ENCODE results near the gene C4orf17. TPM values are rescaled to one million over a fixed set of nuclear protein-coding genes. Genes with fewer than 3 reads are reported as not detected.
"Not testable (repeated sequence)": the region's sequence is repeated elsewhere in the genome, so short reads cannot be mapped to it uniquely, and the experiment has no call there.

The C4orf17 gene
- total RNA-seq: not detected

- ChIA-PET CTCF (interaction anchor here (0.6 kb wide), 1 partner anchor 582 kb away, joined by 4 read pairs; the partner anchor contains the start of gene EIF4E), POLR2A (no interaction called here)
Measured at GRCh38 chr4:99510721-99511120, at the start of gene C4orf17. TSS of gene C4orf17 (plus strand) at chr4:99511021. CDS start at chr4:99513082, 2,061 bp downstream.

- POLR2A ChIA-PET: no interaction called here
Measured at GRCh38 chr4:99461623-99462401, 49.0 kb upstream of the C4orf17 start.

GRCh38 chr4:99462875-99463464 is 47.9 kb upstream of the C4orf17 start:
- CTCF ChIA-PET: interaction anchor here (0.6 to 1.6 kb wide), 4 partner anchors 17 to 394 kb away, joined by 3 read pairs; no protein-coding TSS in a partner anchor
- POLR2A ChIA-PET: no interaction called here

More at GRCh38 chr4:99461623-99462401, 49.0 kb upstream of the C4orf17 start:
- CTCF ChIA-PET: no interaction called here

- ChIA-PET POLR2A (no interaction called here), CTCF (interaction anchor here (0.6 to 1.6 kb wide), 4 partner anchors 18 to 395 kb away, joined by 3 read pairs; no protein-coding TSS in a partner anchor)
Measured at GRCh38 chr4:99463566-99463965, 47.3 kb upstream of the C4orf17 start.

GRCh38 chr4:99467887-99468286 is 42.9 kb upstream of the C4orf17 start:
- CTCF ChIA-PET: no interaction called here
- POLR2A ChIA-PET: no interaction called here

- ChIA-PET CTCF (no interaction called here), POLR2A (no interaction called here)
Measured at GRCh38 chr4:99468889-99469288, 41.9 kb upstream of the C4orf17 start.

GRCh38 chr4:99471349-99471748 is 39.5 kb upstream of the C4orf17 start:
- ChIA-PET CTCF (no interaction called here), POLR2A (no interaction called here)

- ChIA-PET CTCF (no interaction called here), POLR2A (no interaction called here)
Measured at GRCh38 chr4:99471896-99472295, 38.9 kb upstream of the C4orf17 start.

GRCh38 chr4:99473131-99473530 is 37.7 kb upstream of the C4orf17 start:
- ChIA-PET CTCF (interaction anchor here (0.5 kb wide), 1 partner anchor 1057 kb away, joined by 3 read pairs; no protein-coding TSS in a partner anchor), POLR2A (no interaction called here)

GRCh38 chr4:99483636-99484035 is 27.2 kb upstream of the C4orf17 start:
- ChIA-PET CTCF (no interaction called here), POLR2A (no interaction called here)

GRCh38 chr4:99485212-99485611 is 25.6 kb upstream of the C4orf17 start:
- ChIA-PET POLR2A (no interaction called here), CTCF (no interaction called here)

GRCh38 chr4:99486648-99487047 is 24.2 kb upstream of the C4orf17 start:
- CTCF ChIA-PET, POLR2A ChIA-PET: not testable (repeated sequence)

GRCh38 chr4:99490286-99490685 is 20.5 kb upstream of the C4orf17 start:
- CTCF ChIA-PET: no interaction called here

GRCh38 chr4:99504804-99505502 is 5.9 kb upstream of the C4orf17 start:
- CTCF ChIA-PET: no interaction called here
- POLR2A ChIA-PET: no interaction called here

More at GRCh38 chr4:99490286-99490685, 20.5 kb upstream of the C4orf17 start:
- POLR2A ChIA-PET: no interaction called here

GRCh38 chr4:99506781-99507180 is 4.0 kb upstream of the C4orf17 start:
- ChIA-PET POLR2A (no interaction called here), CTCF (no interaction called here)

GRCh38 chr4:99507349-99507748 is 3.5 kb upstream of the C4orf17 start:
- ChIA-PET POLR2A (no interaction called here), CTCF (no interaction called here)

- POLR2A ChIA-PET: no interaction called here
- CTCF ChIA-PET: no interaction called here
Measured at GRCh38 chr4:99507762-99508161, 3.1 kb upstream of the C4orf17 start.

GRCh38 chr4:99518601-99519295 is 7.9 kb downstream of the C4orf17 start:
- CTCF ChIA-PET: no interaction called here
- POLR2A ChIA-PET: no interaction called here

- ChIA-PET CTCF (no interaction called here), POLR2A (no interaction called here)
Measured at GRCh38 chr4:99529228-99529627, 18.4 kb downstream of the C4orf17 start.

- CTCF ChIA-PET: interaction anchor here (0.7 kb wide), 1 partner anchor 282 kb away, joined by 3 read pairs; no protein-coding TSS in a partner anchor
Measured at GRCh38 chr4:99529956-99530355, 19.1 kb downstream of the C4orf17 start.

More at GRCh38 chr4:99529956-99530355, 19.1 kb downstream of the C4orf17 start:
- POLR2A ChIA-PET: no interaction called here

All from activated CD8-positive, alpha-beta memory T cell treated with anti-CD3 and anti-CD28 coated beads for 36 hours (primary cell).